GM18517 (cell line): ENCODE results near the gene DSTYK.
A peak's percentile ranks its signal among the peaks of the same experiment; 100 is the strongest.

Experiments used
- ATAC-seq: cut with Tn5 transposase; IDR thresholded peaks from one replicate; pipeline ENCODE4 v1.9.1; 2021; ENCODE audit warnings: mild to moderate bottlenecking, moderate library complexity; ENCODE audit not compliant: unreplicated experiment

The DSTYK gene

DNA sequence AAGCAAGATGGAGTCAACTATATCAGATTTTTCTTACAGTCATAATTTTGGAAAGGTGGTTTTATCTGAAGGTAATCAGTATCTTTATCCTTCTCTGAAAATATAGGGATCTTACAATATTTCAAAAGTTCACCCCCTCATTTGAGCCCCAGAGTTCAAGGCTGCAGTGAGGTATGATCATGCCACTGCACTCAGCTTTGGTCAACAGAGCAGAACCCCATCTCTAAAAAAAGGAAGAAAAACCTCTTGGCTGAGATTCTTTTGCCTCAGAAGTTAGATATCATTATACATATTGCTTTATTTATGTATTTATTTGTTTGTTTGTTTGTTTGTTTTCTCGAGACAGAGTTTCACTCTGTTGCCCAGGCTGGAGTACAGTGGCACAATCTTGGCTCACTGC lies 78.2 kb downstream of the DSTYK start:
- no peak for ATAC-seq

DNA sequence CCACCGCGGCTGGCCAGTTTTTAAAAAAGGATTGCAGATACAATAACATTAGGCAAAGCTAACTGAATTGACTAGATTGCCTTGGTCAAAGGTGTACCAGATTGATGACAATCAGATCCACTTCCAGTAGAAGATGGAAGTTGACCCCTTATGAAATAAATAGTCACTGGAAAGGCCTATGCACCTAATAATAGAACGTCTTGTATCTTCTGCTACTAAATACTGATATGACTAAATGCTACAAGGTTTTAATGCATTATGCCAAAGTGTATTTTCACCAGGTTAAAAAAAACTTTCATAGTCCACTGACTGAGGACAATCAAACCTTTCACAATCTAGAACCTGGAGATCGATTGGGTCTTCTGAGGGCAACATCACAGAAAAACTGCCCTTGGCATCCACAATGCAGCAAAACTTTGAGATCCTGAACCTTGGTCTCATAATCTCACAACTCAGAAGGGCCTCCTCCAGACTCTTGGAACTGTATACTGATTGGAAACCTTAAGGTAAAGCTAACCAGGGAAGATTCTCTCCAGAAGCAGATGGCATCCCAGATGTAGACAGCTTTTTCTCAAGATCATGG lies 82.0 kb downstream of the DSTYK start:
- ATAC-seq, result no peak

DNA sequence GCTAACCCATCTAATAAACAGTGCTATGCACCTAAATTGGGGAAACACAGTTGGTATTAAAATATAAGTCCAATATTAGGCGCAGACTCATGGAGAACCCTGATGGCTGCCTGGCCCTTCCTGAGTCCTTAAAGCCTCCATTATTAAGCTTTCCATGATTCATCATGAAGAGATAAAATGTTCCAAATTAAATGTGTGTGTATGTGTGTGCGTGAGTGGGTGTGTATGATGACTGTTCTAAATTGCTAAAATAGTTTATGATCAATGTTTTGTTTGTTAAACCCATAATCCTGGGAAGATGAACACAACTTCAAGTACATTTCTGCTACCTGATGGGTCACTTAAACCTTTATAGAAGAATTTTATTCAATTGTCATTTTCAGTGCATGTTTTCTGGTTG lies 83.5 kb downstream of the DSTYK start:
- no peak for ATAC-seq

DNA sequence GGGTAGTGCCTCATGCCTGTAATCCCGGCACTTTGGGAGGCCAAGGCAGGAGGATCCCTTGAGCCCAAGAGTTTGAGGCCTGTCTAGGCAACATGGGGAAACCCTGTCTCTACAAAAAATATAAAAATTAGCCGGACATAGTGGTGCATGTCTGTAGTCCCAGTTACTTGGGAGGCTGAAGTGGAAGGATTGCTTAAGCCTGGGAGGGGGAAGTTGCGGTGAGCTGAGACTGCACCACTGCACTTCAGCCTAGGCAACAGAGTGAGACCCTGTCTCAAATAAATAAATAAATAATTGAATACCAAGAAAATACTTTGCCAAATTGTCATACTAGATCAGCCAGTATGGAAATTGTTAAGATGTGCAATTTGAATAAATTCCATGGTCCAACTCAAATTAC lies 83.9 kb downstream of the DSTYK start:
- no peak for ATAC-seq

DNA sequence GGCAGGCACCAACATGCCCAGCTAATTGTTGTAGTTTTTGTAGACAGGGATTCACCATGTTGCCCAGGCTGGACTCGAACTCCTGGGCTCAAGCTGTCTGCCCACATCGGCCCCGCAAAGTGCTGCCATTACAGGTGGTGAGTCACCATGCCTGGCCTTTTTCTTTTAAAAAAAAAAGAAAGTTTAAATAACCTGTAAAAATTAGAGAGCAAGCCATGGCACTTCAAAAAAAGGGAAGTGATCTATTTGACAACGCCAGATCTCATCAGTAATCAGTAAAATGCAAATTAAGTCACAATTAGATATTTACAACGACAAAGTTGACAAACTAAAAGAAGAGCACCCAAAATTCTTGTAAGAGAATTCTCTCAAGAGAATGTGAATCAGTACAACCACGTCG lies 86.8 kb downstream of the DSTYK start:
- no peak for ATAC-seq

DNA sequence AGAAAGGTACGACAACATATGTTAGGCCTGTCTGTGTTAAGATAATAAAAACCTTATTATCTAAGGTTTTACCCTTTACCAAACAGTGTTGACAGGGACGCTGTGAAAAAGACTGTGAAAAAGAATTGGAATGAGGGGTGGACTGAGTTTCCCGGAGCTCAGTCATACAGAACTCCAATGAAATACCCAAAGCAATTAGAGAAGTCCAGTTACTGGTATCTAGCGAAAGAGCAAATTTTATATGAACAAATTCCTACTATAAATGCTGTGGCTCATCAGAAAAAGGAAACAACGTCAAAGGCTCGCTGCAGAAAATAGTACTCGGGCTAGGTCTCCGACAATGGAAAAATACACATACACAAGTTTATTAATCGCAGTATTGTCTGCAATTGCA lies 89.0 kb downstream of the DSTYK start:
- ATAC-seq, result peak; percentile 21

DNA sequence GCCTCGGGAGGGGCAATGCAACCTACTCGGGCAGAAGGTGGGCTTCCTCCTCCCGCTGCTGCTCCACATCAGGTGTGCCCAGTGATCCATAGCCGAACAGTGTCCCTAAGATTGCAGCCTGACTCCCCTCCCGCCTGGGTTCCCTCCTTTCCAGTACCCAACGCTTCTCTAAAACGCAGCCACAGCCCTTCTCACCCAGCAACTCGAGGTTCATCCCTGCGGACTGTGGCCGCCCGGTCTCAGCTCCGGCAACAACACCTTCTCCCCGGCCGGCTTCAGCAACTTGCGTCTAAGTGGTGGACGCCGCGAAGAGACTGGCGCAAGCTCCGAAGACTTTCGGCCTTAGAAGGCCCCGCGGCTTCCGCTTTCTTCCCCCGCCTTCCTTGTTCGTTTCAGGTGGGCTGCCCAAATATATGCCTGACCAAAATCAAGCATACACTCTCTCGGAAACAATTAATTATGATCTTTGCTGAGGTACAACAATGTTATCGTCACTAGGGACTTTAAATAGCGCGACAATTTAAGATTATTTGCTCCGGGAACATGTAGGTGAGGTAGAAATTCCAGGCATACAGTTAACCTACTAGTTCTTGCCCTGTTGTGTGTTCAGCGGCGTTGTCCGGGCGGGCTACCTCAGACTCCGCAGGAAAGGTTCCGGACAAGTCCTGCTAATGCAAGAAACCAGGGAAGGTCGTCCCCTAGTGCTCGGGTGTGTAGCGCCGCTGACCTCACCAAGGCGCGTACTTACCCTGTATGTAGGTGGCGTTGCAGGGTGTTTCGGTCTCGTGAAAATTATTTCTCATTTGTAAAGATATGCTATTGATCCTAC lies 89.6 kb downstream of the DSTYK start, which contains the start of gene RBBP5:
Gene RBBP5 (minus strand): TSS at position 319 of the 829 bp plus-strand sequence. CDS start 105 bp downstream, at position 214.
- ATAC-seq, result peak; percentile 92

DNA sequence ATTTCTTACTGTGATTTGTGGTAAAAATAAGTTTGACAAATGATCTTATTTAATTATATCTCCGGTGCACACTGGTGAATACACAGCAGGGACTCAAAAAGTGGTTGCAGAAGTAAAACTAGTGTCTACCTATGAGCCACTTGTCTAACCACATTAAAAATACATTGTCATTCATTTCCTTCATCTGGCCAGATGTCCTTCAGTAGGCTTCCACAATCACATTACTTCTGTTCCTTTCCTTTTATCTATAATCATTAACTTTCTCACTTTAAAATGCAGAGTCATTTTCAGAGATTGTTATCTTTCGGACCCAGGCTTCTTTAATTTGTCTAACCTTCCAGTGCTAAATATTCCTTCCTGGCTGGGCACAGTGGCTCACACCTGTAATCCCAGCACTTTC lies 92.8 kb downstream of the DSTYK start:
- ATAC-seq, result no peak

DNA sequence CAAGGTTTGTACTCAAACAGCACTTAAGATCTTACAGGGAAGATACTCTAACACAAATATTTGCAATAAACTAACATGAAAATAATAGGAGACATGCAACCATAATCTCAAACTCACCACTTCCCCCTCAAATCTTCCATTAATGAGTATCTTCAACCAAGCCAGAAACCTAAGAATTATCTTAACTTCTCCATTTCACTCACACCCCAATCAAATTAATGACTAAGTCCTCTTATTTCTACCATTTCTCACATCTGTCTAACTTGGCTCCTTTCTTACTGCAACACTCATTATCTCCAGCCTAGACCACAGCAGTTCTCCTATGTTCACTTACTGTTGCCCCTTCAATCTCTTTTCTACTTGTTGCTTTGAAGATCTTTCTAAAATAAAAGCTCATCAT lies 100.1 kb downstream of the DSTYK start:
- no peak for ATAC-seq

DNA sequence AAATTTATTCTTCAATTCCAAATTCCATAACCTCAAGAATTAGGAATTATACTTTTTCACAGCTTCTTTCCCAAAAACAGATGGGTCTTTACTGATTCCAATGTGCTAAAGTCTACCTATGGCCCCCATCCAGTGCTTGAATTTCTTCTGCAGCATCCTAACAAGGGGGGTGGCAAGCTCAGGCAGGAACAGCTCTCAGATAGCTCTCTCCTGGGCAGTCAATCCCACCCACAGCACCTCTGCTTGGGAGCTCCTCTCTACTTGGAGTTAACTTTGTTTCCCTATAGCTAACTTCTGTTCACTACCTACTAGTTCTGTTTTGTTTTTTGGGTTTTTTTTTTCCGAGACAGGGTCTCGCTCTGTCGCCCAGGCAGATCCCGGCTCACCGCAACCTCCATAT lies 101.8 kb downstream of the DSTYK start:
- ATAC-seq, result no peak

DNA sequence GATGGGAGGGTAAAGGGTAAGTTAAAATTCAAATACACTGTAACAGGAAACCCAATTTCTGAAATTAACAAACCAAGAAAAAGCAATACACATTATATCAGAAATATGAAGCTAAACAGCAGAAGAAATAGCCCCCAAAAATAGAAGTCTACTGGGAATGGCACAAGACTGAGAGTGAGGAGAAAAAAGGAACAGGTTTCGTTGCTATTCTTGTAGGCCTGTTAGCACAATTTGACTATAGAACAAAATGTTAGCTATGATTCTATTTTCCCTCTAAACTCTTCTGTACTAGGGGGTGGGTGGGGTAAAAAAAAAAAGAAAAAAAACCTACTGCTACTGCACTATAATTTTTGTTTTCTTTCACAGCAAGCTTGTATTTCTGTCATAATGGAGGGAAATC lies 102.2 kb downstream of the DSTYK start:
- no peak for ATAC-seq

DNA sequence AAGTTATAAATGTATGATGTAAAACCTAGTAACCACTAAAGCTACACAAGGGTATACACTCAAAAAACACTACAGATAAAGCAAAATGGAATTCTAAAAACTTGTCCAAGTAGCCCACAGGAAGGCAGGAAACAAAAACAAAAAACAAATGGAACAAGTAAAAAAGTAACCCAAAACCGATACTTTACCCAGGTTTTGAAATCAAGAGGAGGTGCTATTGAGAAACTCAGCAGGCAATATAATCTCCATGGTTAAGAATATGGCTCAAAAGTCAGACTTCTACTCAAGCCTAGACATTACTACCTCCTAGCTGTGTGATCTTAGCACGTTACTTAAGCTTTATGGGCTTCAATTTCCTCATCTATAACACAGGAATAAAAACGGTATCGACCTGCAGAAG lies 103.0 kb downstream of the DSTYK start:
- ATAC-seq, result no peak

DNA sequence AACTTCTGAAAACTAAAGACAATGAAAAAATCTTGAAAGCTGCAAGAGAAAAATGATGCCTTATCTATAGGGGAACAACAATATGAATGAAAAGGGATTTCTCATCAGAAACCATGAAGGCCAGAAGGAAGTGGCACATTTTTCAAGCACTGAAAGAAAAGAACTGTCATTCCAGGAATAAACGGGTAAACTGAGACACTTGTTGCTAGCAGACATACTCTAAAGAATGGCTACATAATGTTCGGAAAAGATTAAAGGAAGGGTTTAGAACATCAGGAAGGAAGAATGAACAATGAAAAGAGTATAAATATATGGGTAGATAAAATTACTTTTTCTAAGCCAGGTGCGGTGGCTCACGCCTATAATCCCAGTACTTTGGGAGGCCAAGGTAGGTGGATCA lies 104.2 kb downstream of the DSTYK start:
- ATAC-seq, result no peak

DNA sequence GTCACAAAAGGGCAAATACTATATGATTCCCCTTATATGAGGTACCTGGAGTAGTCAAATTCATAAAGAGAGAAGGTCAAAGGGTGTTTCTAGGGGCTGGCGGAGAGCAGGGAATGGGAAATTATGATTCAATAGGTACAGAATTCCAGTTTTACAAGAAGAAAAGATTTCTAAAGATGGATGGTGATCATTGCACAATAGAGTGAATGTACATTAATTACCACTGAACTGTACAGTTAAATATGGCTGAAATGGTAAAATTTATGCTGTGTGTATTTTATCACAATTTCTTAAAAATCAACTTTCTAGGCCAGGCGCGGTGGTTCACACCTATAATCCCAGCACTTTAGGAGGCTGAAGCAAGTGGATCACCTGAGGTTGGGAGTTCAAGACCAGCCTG lies 109.1 kb downstream of the DSTYK start:
- ATAC-seq, result no peak

DNA sequence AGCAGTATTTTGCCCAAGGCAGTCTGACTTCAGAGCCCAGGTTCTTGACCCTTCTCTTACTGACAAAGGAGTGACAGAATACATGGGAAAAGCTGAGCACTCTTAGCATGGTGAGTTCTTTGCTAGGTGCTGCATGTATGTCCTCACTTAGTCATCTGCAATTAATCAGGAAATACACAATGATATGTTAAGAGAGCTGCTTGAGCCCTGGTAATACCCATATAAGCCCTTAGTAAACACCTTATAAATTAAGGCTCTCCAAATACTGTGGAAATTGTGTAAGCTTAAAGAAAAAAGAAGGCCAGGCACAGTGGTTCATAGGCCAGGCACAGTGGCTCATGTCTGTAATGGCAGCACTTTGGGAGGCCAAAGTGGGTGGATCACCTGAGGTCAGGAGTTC lies 113.3 kb downstream of the DSTYK start:
- ATAC-seq, result no peak

DNA sequence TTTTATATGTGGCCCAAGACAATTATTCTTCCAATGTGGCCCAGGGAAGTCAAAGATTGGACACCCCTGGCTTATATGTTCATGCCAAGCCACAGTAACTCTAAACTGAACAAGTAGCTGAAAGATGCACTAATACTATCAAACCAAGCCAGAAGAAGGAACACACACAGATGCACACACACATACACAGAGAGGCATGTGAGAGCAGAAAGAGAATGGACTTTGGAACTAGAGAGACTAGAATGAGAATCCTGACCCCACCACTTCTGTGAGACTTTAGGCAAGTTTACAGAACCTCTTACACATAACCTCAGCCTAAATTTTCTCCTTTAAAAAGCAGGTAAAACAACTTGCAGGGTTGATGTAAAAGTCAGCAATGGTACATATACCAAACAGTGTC lies 116.1 kb downstream of the DSTYK start:
- ATAC-seq, result no peak
